ENCODE results near the gene BANF2. TPM values are rescaled to one million over a fixed set of nuclear protein-coding genes. Genes with fewer than 3 reads are reported as not detected.

BANF2 gene
- total and polyA plus RNA-seq, 2 of the 13 experiments (the other 11 are each of a cell fraction or from before 2014, with no cell fraction given) = 0.35 TPM; not detected in 1

DNA sequence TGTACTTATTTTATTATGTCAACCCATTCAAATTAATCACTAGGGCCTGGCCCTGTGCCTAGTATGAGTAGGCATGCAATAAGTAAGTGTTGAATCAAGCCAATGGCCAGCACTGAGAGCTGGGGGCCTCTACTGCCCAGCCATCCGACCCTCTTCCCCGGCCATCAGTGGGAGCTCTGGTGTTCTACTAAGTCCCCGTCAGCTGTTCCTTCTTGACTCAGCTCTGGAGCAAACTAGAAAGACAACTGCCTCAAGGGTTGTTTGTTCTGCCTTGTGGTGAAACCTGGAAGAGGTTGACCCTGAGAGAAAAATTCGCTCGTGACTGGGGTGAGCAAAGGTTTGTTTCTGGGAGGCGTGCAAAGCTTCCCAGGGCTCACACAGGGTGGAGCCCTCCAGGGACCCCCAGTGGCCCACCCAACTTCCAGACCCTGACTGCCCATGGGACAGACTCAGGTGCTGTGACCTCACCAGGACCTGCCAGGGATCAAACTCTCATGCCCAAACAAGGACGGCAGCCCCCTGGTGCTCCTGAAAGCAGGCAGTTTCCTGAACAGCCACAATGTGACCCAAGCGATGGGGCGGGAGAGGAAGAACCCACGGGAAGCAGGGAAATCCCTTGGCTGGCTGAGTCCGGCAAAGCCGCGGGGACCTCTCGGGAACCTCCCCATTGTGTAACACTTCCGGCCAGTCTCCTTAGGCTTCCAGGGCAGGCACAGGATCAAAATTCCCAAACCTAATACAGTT, 50.4 kb downstream of the BANF2 start (continued):
- TF ChIP-seq, protein P1, sequence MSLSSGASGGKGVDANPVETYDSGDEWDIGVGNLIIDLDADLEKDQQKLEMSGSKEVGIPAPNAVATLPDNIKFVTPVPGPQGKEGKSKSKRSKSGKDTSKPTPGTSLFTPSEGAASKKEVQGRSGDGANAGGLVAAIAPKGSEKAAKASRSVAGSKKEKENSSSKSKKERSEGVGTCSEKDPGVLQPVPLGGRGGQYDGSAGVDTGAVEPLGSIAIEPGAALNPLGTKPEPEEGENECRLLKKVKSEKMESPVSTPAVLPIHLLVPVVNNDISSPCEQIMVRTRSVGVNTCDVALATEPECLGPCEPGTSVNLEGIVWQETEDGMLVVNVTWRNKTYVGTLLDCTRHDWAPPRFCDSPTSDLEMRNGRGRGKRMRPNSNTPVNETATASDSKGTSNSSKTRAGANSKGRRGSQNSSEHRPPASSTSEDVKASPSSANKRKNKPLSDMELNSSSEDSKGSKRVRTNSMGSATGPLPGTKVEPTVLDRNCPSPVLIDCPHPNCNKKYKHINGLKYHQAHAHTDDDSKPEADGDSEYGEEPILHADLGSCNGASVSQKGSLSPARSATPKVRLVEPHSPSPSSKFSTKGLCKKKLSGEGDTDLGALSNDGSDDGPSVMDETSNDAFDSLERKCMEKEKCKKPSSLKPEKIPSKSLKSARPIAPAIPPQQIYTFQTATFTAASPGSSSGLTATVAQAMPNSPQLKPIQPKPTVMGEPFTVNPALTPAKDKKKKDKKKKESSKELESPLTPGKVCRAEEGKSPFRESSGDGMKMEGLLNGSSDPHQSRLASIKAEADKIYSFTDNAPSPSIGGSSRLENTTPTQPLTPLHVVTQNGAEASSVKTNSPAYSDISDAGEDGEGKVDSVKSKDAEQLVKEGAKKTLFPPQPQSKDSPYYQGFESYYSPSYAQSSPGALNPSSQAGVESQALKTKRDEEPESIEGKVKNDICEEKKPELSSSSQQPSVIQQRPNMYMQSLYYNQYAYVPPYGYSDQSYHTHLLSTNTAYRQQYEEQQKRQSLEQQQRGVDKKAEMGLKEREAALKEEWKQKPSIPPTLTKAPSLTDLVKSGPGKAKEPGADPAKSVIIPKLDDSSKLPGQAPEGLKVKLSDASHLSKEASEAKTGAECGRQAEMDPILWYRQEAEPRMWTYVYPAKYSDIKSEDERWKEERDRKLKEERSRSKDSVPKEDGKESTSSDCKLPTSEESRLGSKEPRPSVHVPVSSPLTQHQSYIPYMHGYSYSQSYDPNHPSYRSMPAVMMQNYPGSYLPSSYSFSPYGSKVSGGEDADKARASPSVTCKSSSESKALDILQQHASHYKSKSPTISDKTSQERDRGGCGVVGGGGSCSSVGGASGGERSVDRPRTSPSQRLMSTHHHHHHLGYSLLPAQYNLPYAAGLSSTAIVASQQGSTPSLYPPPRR (CRISPR knock-in tag; IDR thresholded peaks at IDR 0.05; ENCODE audit: borderline replicate concordance) = 0 out of 2 replicates have a peak, but pooled peaks have one; percentile 50
- TF ChIP-seq KDM3A (CRISPR knock-in tag; IDR thresholded peaks at IDR 0.05; ENCODE audit: low read depth) (peak; percentile 33; the same call in 1 of the 2 replicates), PHF8 (CRISPR knock-in tag; IDR thresholded peaks at IDR 0.05) (peak; percentile 33; the same call in 1 of the 2 replicates), ZMYM2 (CRISPR knock-in tag; IDR thresholded peaks at IDR 0.05) (peak; percentile 68; the same call in 1 of the 2 replicates), HMG20B (CRISPR knock-in tag; conservative IDR thresholded peaks at IDR 0.05) (peak; percentile 23; the same call in 1 of the 2 replicates), ZBTB21 (CRISPR knock-in tag; IDR thresholded peaks at IDR 0.05) (no peak), ZNF746 (CRISPR knock-in tag; IDR thresholded peaks at IDR 0.05) (peak; percentile 14; the same call in 1 of the 2 replicates), ZNF501 (CRISPR knock-in tag; IDR thresholded peaks at IDR 0.05) (peak; percentile 65), ZNF761 (CRISPR knock-in tag; conservative IDR thresholded peaks at IDR 0.05) (0 out of 2 replicates have a peak, but pooled peaks have one; percentile 40), HNF4G (IDR thresholded peaks at IDR 0.05; ENCODE audit: borderline replicate concordance, low read depth, low read length) (no peak; the same call in 1 of the 2 replicates), HNF4G (CRISPR knock-in tag; IDR thresholded peaks at IDR 0.05; ENCODE audit: borderline replicate concordance, low read depth) (peak; percentile 72), ZNF292 (CRISPR knock-in tag; IDR thresholded peaks at IDR 0.05; ENCODE audit: borderline replicate concordance, low read depth) (peak; percentile 81; the same call in 1 of the 2 replicates), KLF6 (CRISPR knock-in tag; IDR thresholded peaks at IDR 0.05) (peak; percentile 72; the same call in 1 of the 2 replicates), ZNF781 (CRISPR knock-in tag; IDR thresholded peaks at IDR 0.05; ENCODE audit: borderline replicate concordance, not compliant biosample characterization) (peak; percentile 47), TSC22D2 (CRISPR knock-in tag; IDR thresholded peaks at IDR 0.05; ENCODE audit: borderline replicate concordance) (no peak), TGIF2 (CRISPR knock-in tag; IDR thresholded peaks at IDR 0.05) (0 out of 2 replicates have a peak, but pooled peaks have one; percentile 8), ZMAT3 (CRISPR knock-in tag; conservative IDR thresholded peaks at IDR 0.05) (peak; percentile 50; the same call in 1 of the 2 replicates), ZNF768 (CRISPR knock-in tag; IDR thresholded peaks at IDR 0.05) (peak; percentile 39; the same call in 1 of the 2 replicates), NR2F2 (IDR thresholded peaks at IDR 0.05; ENCODE audit: borderline replicate concordance, low read depth) (peak; percentile 36; the same call in 1 of the 2 replicates), NFE2L1 (CRISPR knock-in tag; IDR thresholded peaks at IDR 0.05; ENCODE audit: borderline replicate concordance) (no peak)
- TF ChIP-seq, protein P2, sequence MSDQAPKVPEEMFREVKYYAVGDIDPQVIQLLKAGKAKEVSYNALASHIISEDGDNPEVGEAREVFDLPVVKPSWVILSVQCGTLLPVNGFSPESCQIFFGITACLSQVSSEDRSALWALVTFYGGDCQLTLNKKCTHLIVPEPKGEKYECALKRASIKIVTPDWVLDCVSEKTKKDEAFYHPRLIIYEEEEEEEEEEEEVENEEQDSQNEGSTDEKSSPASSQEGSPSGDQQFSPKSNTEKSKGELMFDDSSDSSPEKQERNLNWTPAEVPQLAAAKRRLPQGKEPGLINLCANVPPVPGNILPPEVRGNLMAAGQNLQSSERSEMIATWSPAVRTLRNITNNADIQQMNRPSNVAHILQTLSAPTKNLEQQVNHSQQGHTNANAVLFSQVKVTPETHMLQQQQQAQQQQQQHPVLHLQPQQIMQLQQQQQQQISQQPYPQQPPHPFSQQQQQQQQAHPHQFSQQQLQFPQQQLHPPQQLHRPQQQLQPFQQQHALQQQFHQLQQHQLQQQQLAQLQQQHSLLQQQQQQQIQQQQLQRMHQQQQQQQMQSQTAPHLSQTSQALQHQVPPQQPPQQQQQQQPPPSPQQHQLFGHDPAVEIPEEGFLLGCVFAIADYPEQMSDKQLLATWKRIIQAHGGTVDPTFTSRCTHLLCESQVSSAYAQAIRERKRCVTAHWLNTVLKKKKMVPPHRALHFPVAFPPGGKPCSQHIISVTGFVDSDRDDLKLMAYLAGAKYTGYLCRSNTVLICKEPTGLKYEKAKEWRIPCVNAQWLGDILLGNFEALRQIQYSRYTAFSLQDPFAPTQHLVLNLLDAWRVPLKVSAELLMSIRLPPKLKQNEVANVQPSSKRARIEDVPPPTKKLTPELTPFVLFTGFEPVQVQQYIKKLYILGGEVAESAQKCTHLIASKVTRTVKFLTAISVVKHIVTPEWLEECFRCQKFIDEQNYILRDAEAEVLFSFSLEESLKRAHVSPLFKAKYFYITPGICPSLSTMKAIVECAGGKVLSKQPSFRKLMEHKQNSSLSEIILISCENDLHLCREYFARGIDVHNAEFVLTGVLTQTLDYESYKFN (CRISPR knock-in tag; conservative IDR thresholded peaks at IDR 0.05) = 0 out of 2 replicates have a peak, but pooled peaks have one; percentile 9

Measured in HepG2 (cell line).